Measurements from ENCODE around the gene MREG.
"Not testable (repeated sequence)": the region's sequence is repeated elsewhere in the genome, so short reads cannot be mapped to it uniquely, and the experiment has no call there.

MREG gene

DNA sequence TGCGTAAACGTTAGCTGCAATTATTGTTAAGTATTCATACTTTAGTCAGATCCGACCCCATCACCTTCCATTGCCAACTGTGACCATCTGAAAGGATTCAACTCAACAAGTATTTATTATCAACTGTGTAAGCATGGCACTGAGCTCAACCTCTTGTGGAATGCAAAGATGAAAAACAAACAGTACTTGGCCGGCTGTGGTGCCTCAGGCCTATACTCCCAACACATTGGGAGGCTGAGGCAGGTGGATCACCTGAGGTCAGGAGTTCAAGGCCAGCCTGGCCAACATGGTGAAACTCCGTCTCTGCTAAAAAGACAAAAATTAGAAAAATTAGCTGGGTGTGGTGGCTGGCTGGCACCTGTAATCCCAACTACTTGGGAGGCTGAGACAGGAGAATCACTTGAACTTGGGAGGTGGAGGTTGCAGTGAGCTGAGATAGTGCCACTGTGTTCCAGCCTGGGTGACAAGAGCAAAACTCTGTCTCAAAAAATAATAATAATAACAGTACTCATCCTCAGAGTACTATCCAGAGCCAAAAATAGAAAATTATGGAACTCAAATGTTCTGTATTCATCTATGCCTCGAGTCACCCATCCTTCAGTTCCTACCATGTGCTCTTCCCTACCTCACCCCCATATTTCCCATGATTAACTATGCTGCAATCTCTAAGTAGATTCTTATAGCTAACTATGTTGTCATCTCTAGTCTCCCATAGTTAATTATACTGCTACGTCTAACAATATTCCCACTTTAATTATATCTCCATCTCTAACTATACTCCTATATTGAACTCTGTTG lies 8.6 kb upstream of the MREG start:
- DNase-seq (ENCODE audit: low read depth, low spot score): no peak

- DNase-seq (ENCODE audit: low read depth, low spot score): no peak
These were observed 5.4 kb upstream of the MREG start for GRCh38 chr2:216018709-216019108.

- no peak for DNase-seq (ENCODE audit: low read depth, low spot score)
These were observed 4.0 kb upstream of the MREG start for GRCh38 chr2:216017365-216017764.

DNA sequence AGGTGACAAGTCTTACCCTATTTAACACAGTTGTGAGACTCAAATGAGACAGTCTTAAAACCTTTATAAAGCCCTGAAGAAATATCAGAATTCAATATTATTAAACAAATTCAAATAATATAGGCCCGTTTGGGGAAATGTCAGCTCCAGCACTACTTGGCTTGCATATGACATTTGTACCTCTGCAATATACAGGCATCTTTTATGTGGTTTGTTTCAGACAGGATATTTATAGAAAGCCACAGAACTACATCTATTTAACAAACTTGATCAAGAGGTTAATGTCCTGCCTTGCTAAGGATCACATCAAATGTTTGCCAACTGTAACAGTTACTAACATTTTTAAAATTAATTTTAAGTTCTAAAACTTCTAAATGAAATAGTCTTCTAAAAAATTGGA lies 3.2 kb upstream of the MREG start:
- no peak for DNase-seq (ENCODE audit: low read depth, low spot score)

- no peak for DNase-seq (ENCODE audit: low read depth, low spot score)
These were observed 2.5 kb upstream of the MREG start for GRCh38 chr2:216015722-216016464.

DNA sequence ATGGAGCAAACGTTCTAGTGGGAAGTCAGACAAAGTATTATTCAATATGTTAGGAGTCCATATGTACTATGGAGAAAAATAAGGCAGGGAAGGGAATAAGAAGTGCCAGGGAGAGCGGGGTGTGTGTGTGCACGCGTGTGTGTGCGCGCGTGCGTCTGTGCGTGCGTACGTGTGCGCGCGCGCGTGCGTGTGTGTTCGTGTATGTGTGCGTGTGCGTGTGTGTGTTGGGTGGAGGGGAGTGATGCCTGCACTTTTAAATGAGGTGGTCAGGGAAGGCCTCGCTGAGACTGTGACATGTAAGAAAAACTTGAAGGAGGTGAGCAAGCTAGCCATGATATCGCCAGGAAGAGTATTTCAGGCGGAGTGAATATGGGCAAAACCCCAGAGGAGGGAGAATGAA lies 1.6 kb upstream of the MREG start:
- no peak for DNase-seq (ENCODE audit: low read depth, low spot score)

DNA sequence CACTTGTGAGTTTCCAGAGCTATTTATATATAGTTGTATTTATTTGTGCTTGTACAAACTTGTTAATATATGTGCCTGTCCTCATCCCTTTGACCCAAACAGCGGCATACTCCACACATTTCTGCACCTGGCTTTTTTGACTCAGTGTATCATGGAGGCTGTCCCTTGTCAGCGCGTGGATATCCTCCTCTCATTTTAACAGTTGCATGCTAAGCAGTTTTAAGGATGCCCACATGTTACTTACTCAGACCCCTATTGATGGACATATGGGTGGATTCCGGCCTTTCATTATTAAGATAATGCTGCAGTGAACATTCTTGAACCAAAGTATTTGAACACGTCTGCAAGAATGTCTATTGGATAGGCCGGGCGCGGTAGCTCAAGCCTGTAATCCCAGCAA lies 655 bp upstream of the MREG start:
- DNase-seq (ENCODE audit: low read depth, low spot score): no peak

- DNase-seq (ENCODE audit: low read depth, low spot score): no peak
These were observed 596 bp downstream of the MREG start for GRCh38 chr2:216012830-216013079.

DNA sequence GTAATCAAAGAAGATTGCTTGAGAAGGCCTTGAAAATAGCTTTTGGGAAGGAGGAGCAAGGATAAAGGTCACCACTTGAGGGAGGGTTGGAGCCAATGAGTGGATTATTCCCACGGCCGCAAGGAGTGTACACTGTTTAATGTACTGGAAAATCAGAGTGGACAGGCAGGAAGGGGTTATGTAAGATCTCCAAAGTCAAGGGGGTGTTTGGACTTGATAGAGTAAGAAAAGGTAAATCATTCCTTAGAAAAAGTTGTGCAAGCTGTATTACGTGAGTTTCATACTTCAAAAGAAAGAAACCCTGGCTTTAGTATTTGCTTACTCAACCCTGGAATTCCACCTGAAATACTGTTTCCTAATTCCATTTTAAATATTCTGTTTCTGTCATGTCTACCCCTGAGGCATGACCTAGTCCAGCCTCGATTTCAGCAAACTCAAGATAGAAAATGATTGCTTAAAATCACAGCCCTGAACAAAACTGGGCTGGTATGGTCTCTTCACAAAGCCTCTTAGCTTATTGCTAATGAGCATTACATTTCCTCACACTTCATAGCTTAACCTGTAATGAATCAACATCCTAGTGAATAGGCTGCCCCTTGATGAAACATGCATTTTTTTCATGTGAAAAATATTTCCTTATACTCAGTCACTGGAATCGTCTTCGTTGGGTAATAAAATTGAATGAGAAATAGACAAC lies 1.1 kb downstream of the MREG start:
- no peak for DNase-seq (ENCODE audit: low read depth, low spot score)

DNA sequence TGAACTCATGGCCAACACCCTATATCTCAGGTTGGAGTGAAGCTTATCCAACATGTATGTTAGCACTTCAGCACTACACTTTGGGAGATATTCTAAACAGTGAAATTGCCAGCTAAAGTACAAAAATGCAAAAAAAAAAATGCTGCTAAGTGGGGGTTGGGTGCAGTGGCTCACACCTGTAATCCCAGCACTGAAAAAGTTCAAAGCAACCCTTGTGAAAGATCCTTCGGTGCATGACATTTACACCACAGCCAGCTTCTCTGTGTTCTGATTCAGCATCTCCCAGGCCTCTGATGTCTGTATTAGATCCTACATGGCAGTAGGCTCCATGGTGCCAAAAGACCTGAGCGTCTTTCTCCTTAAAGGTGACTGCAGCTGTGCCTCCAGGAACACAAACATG lies 4.1 kb downstream of the MREG start:
- DNase-seq (ENCODE audit: low read depth, low spot score): not testable (repeated sequence)

GRCh38 chr2:216008387-216008786 lies 5.0 kb downstream of the MREG start:
- DNase-seq (ENCODE audit: low read depth, low spot score): no peak

- DNase-seq (ENCODE audit: low read depth, low spot score): no peak
These were observed 7.1 kb downstream of the MREG start for GRCh38 chr2:216006164-216006663.

DNA sequence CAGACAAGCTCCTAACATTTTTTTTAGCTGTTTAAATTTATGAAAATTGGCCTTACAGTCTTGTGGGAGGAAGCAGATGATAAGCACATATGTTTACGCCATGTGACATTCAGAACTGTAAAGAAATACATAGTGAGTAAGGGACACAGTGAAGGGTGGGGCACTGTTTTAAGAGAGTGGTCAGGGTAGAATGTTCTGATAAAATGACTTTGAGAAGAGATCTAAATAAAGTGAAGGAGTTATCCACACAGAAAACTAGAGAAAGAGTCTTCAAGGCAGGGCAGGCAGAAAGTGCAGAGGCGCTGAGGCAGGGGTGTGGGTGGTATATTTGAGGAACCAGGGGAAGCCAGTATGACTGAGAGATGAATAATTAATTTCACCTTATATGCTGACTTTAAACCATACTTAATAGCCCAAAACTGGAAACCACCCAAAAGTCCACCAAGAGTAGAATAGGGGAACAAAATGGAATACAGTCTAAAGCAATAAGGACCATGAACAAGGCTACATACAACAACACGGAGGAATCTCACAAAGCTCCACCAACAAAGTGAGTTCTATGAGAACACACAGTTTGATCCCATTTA lies 8.6 kb downstream of the MREG start:
- no peak for DNase-seq (ENCODE audit: low read depth, low spot score)

DNA sequence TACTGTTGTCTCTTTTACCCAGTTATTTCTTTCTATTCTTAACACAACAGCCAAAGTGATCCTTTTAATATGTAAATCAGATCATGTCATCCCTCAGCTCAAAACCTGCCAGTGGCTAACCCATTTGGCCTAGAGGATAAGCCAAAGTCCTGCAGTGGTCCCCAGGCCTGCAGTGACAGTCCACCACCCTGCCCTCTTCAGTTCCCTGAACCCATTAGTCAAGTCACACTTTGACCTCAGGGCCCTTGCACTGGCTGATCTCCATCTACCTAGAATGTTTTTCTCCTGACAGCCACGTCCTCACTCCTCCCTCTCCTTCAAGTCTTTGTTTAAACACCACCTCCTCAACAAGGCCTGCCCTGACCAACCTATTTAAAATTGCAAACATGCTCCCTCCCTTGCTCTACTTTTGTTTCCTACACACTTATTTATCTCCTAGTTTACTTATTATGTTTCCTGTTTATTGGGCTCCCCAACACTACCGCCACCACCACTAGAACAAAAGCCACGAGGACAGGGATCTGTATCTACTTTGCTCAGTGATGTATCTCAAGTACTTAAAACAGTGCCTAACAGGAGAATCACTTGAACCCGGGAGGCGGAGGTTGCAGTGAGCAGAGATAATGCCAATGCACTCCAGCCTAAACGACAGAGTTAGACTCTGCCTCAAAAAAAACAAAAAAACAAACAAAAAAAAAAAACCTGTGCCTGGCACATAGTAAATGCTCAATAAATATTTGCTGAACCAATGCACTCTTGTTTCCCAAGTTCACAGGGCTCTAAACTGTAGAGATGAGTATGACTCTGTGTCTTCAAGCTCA lies 9.3 kb downstream of the MREG start:
- no peak for DNase-seq (ENCODE audit: low read depth, low spot score)

DNA sequence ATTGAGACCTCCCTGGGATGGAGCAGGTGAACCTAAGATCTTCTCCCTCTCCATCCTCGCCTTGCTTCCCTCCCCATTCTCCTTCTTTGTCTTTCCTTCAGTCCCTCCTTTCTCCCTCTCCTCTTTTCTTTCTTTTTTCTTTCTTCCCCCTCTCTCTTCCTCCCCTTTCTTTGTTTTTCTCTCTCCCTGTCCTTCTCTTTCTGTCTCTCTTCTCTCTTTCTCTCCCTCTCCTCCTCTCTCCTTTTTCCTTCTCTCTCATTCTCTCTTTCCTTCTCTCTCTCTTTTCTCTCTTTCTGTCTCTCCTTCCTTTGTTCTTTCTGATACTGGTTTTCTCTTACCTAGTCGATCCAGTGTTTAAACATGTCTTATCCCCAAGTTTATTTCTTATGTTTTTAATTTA lies 10.7 kb downstream of the MREG start:
- DNase-seq (ENCODE audit: low read depth, low spot score): no peak

DNA sequence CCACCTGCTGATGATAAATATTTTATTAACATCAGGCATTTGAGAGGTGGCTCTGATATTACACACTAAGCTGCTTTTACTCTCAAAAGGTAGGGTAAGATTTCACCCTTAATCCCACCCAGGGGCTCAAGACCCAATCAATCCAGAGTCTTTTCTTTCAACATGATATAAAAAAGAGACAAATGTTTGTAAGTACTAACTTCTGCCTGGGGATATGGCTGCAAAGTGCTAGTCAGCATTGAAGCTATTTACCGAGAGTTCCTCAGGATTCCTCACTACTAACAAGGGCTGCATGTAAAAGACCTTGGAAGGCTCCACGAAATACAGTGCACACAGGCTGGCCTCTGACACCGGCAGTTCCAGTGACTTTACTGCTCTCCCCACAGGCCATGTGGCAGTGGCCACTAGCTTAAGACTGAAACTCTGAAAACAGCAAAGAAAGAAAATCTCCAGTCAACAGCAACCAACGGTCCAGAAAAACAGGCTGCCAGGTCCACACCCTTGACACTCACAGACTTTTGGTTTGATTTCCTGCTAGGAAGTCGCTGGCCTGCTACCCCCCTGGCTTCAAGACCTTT lies 11.2 kb downstream of the MREG start:
- DNase-seq (ENCODE audit: low read depth, low spot score): no peak

DNA sequence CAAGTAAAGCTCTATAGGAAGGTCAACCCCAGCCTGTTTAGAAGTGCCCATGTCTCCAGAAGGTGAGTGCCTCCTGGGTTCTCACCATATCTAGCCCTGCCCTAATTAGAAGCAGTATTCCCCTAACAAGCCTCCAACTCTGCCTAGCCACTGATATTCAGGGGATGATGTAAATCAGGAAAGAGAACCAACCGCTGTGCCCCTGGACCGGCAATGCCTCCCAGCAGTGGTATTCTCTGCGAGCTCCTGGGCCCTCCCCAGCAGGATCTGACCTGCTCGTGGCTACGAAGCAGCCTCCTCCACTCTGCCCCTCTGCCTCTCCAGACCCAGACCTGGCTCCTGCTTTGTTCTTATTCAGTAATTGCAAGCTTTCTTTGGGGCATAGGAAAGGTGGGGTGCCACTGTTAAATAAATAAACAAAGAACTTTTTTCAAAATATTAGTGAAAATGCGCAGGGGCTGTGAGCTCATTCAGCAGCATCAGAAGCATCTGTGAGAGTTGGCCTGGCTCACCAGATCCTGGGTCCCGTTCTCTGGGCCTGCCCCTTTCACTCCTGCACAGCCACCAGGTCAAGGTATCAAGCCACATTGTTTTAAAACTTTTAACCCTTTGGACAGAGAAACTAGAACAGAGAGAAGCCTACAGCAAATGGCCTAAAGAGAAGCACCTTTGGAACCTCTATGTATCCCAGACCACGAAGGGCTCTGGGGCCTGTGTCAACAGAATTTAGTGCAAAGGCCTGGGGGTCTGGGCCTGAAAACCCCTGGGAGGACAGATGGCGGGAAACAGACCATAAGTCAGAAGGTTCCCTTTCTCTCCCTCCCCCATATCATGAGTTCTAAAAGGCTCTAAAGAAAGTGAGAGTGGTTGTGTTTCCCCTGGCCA lies 11.9 kb downstream of the MREG start:
- no peak for DNase-seq (ENCODE audit: low read depth, low spot score)

- no peak for DNase-seq (ENCODE audit: low read depth, low spot score)
These were observed 14.7 kb downstream of the MREG start for GRCh38 chr2:215998636-215999035.

DNA sequence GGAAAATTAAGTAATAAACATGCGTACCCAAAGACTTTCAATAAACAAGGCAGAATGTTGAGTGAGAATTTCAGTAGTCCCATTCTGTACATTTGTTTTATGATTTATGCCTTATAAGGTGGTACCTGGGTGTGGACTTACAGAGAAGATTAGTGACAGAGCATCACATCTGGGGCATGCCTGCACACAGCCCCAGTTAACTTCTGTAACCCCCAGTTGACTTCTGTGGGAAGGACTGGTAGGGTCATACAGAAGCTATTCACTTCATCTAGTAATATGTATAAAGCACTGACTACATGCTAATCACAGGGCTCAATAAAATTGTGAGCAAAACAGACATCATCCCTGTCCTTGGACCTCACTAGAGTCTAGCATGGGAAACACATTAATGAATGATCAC lies 16.1 kb downstream of the MREG start:
- no peak for DNase-seq (ENCODE audit: low read depth, low spot score)

DNA sequence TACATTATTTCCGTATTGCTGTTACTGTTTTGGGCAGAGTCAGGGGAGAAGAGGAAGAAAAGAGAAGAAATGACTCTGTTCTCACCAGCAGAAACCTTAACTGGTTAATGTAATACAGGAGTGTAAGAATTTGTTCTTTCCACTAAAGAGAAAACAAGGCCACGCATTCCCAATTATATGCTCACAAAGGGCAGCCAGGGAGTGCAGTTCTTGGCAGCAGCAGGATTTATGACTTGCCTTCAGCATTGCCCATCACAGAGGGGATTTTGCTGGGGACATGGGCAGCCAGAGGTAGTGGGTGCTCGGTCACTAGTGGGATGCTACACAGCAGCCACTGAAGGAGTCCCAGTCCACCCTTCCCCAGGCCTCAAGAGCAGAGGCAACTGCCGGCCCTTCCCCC lies 18.4 kb downstream of the MREG start:
- DNase-seq (ENCODE audit: low read depth, low spot score): no peak

Data from activated naive CD8-positive, alpha-beta T cell treated with anti-CD3 and anti-CD28 coated beads, Interleukin-2, amount 50 U/mL, for 16 hours (primary cell).